NCI-H1436 treated with DMSO at 0.1 percent for 48 hours (cell line): ENCODE measurements around the gene EFCAB3.
"Not testable (repeated sequence)": the region's sequence is repeated elsewhere in the genome, so short reads cannot be mapped to it uniquely, and the experiment has no call there.

Experiments used
- DNase-seq: peaks from one replicate; lab custom pipeline; 2025; lab: John Stamatoyannopoulos, UW

EFCAB3 gene

GRCh38 chr17:62380253-62380652, at the start of gene EFCAB3:
Gene EFCAB3, plus strand, starts transcription at chr17:62380553. Its CDS starts 2,427 bp downstream, at chr17:62382980.
- no peak for DNase-seq

DNA sequence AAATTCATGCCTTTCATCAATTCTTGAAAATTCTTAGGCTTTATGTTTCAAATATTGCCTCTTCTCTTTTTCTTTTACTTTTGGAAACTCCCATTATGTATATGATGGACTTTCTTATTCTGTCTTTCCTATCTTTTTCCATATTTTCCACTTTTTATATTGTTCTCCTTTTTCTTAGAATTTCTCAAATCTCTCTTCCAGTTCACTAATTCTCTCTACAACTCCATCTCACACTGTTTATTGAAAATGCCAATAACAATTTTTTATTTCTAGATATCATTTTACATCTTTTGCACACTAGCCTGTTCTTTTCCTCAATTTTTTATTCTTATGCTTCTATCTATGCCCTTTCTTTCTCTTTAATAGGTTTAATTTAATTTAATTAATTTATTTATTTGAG, 43.8 kb upstream of the EFCAB3 start:
- DNase-seq: no peak

DNA sequence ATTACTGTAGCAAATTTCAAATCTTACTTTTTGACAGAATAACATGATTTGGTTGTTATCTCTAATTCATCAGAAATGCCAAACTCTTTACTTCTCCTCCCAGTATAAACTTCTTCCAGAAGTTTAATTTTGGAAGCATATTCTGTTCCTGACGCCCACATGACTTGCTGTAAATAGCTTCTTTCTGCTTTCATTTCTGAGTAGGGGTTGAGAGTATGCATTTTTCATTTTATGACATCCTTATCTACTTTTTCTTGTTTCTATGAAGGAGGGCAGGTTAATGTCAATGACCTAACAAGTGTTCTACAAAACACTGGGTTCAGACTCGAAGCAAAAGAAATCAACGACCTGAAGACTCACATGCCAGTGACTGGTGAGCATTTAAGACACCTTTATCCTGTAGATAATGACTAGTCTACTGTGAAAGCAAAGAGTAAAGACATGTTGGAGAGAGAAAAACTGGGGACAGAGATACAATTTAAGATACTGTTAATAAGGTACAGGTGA, 36.5 kb upstream of the EFCAB3 start:
- DNase-seq: no peak

GRCh38 chr17:62351176-62351575, 29.2 kb upstream of the EFCAB3 start:
- no peak for DNase-seq

DNA sequence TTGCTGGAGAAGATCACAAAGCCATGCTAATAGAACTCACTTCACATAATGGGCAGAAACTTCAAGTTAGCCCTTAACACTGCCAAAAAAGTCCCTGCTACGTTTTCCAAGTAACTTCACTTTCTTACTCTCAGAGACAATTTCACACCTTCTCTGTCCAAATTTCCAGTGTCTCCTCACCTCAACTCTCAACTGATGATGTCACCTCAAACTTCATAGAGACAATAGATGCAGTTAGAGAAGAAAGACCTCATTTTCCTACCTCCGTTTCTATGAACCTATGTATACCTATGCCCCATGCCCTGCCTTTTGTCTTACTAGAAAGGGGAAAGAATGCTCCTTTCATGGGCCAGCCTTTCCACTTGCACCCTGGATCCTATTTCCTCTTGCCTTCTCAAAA, 14.2 kb upstream of the EFCAB3 start:
- no peak for DNase-seq

DNA sequence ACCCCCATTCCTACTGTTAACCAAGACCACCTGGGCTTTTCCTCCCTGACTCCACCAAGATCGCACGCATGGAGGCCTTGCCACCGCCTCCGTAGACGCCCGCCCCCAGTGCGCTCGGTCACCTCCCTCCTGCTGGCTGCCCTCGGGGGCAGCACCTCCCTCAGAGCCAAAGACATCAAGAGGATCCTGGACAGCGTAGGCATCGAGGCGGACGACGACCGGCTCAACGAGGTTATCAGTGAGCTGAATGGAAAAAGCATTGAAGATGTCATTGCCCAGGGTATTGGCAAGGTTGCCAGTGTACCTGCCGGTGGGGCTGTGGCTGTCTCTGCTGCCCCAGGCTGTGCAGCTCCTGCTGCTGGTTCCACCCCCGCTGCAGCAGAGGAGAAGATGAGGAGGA, 1.2 kb downstream of the EFCAB3 start:
- no peak for DNase-seq

- no peak for DNase-seq
These were observed 8.5 kb downstream of the EFCAB3 start for GRCh38 chr17:62388856-62389255.

GRCh38 chr17:62392908-62393307, 12.6 kb downstream of the EFCAB3 start:
- DNase-seq: no peak

DNA sequence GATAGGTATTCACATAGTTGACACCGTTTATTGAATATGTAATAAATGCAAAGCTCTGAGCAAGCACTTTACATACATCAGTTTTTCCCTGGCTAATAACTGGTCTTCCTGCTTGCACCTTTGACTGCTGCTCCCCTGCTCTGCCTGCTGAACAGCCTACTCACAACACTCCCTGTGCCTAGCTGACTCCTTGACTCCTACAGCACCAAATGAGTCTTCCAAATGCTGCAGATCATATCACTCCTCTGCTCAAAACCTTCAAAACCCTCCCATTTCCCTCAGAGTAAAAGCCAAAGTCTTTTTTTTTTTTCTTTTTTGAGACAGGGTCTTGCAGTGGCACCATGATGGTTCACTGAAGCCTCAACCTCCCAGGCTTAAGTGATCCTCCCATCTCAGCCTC, 18.5 kb downstream of the EFCAB3 start:
- no peak for DNase-seq

DNA sequence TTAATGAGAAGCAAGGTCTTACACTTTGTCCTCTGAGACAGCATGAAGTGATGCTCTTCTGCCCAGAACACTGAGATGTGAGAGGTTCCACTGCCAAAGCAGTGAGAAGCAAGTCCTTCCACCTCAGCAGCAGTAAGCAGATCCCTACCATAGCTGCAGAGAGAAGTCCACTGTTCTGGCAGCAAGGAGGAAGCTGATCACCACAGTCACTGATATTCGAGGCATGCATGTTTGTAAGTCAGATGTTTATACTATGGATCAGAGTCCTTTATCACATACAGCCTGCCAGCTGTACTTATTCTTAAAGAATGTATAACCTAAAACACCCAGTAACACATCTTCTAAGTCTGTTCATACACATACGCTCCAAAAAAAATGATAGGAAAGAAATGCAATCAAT, 25.1 kb downstream of the EFCAB3 start:
- DNase-seq: no peak

GRCh38 chr17:62413090-62413489, 32.7 kb downstream of the EFCAB3 start:
- not testable (repeated sequence) for DNase-seq

- DNase-seq: peak; percentile 74
These were observed 43.5 kb downstream of the EFCAB3 start, which contains the start of gene METTL2A for GRCh38 chr17:62423647-62424461. Gene METTL2A, plus strand, starts transcription at chr17:62423897. Its CDS starts 6 bp downstream, at chr17:62423903.

DNA sequence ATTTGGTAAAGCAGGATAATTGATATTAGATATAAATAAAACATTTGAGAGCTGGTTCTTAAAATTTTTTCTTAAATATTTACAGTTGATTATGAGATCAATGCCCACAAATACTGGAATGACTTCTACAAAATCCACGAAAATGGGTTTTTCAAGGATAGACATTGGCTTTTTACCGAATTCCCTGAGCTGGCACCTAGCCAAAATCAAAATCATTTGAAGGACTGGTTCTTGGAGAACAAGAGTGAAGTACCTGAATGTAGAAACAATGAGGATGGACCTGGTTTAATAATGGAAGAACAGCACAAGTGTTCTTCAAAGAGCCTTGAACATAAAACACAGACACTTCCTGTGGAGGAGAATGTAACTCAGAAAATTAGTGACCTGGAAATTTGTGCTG, 45.9 kb downstream of the EFCAB3 start:
- not testable (repeated sequence) for DNase-seq

DNA sequence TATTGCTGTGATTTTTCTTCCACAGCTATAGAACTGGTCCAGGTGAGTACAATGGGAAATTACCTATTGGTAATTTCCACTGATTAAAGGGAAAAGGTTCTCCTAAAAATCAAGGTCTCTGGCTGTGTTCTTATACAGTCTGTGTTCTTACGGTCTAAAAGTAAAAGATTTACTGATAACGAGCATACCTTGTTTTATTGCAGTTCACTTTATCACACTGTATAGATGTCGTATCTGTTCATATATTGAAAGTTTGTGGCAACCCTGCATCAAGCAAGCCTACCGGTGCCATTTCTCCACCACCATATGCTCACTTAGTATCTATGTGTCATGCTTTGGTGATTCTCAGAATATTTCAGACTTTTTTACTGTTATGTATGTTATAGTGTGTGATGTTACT, 54.9 kb downstream of the EFCAB3 start:
- DNase-seq: not testable (repeated sequence)

- not testable (repeated sequence) for DNase-seq
These were observed 60.8 kb downstream of the EFCAB3 start for GRCh38 chr17:62441181-62441580.

- DNase-seq: no peak
These were observed 63.7 kb downstream of the EFCAB3 start for GRCh38 chr17:62444063-62444462.

DNA sequence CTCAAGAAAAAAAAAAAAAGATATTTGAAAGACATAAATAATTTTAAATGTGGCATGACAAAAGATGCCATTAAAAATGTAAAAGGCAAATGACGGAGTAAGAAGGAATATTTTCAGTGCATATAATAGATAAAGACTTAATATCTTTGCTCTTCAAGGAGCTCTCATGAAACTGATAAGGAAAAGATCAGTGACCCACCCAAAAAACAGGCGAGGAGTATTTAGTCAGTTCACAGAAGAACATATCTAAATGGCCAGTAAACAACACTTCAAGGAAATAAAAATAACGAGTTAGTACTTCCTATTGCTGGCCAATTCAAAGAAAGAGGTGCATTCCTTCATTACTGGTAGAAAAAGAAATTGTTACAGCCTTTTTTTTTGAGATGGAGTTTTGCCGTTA, 65.4 kb downstream of the EFCAB3 start:
- not testable (repeated sequence) for DNase-seq

- not testable (repeated sequence) for DNase-seq
These were observed 71.8 kb downstream of the EFCAB3 start for GRCh38 chr17:62452195-62452594.

GRCh38 chr17:62453041-62453440, 72.7 kb downstream of the EFCAB3 start:
- DNase-seq: not testable (repeated sequence)

GRCh38 chr17:62453656-62454055, 73.3 kb downstream of the EFCAB3 start:
- not testable (repeated sequence) for DNase-seq

DNA sequence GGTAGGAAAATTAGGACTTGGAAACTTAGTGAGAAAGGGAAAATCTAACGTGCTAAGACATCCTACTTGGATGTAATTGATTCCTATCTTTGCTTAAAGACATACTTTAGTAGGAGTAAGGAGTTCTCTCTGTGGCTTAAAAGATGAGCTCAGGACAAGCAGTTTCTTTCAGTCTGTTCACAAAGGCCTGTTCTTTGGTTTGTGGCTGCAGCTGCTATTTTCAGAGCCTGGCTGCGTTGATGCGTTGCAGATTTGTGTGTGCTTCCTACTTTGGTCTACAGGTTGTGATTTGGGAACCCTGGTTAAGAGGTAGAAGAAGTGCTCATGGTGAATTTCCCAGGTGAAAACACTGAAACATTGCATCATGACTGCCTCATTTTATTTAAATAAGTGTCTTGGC, 73.8 kb downstream of the EFCAB3 start:
- DNase-seq: not testable (repeated sequence)

DNA sequence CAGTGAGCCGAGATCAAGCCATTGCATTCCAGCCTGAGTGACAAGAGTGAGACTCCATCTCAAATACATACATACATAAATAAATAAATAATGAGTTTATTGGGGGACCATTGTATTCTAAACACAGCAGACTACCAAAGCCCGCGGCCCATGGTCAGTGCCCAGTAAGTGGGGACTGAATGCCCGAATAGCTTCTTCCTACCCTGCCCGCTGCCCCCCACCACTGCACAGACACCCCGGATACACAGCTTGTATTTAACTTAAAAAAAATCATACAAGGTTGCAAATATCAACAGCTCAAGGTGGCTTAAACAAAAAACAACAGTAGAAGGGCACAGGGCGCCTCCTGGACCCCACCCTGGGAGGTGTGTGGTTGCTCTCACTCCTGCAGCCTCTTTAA, 75.7 kb downstream of the EFCAB3 start:
- no peak for DNase-seq

- DNase-seq: not testable (repeated sequence)
These were observed 78.1 kb downstream of the EFCAB3 start for GRCh38 chr17:62458483-62458882.

DNA sequence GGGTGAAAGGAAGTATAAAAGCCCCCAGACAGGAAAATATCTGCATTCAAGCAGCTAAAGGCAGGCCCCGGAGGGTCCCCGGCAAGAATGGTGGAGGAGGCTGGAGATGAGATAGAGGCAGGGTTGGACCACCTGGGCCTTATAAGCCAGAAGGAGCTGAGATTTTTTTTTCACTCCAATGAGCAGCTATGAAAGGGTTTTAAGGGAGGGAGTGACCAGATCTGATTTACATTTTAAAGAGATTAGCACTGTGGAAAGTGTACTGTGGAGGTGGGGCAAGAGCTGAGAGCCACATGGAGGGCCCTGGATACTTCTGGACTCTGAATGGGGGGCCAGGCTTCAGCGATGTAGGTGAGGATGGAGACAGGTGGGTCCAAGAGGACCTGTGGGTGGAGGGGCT, 84.1 kb downstream of the EFCAB3 start:
- DNase-seq: not testable (repeated sequence)
